ENCODE data around the gene PRM1.

GRCh38 chr16:11290102-11290893 lies 9.2 kb upstream of the PRM1 start:
- TF ChIP-seq CTCF (IDR thresholded peaks at IDR 0.05) (no peak), EP300 (IDR thresholded peaks at IDR 0.05) (no peak), POLR2A (IDR thresholded peaks at IDR 0.05) (no peak)

All from suprapubic skin (tissue), 3 donors.